Choroid plexus epithelial cell (primary cell): ENCODE data around the gene HTRA1.

Source experiments
- DNase-seq: peaks from one replicate; pipeline ENCODE4 v3.0.0-alpha.2; 2010; ENCODE audit warnings: low read depth
- H3K4me3 ChIP-seq: 2 replicates; pipeline ENCODE4 v1.5.1; 2011; ENCODE audit warnings: low read depth, mild to moderate bottlenecking, control low read depth, low read length, moderate library complexity
- TF ChIP-seq, protein P1 (sequence below): conservative IDR thresholded peaks from 2 replicates; pipeline ENCODE4 v1.5.1; 2011; ENCODE audit warnings: low read depth, mild to moderate bottlenecking, control low read depth, inconsistent platforms, low read length, moderate library complexity

The HTRA1 gene

DNA sequence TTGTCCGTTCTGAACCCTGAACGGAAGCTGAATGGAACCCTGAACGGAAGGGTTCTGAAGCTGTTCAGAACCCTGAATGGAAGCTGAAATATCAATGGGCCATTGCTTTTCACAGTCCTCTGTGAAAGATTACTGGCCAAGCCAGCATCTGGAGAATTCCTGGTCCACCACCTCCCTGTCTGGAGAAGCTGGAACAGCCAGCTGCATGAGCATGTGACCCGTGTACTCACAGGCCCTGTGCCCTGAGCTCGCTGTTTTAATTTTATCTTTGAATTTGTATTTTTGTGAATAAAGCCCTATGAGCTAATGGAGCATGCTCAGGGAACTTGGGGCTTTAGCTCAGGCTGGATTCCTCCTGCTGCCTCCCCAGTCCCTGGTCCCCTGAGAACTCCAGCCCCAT is 37.2 kb downstream of the HTRA1 start:
- H3K4me3 ChIP-seq: no peak overlapping the region
- TF ChIP-seq, protein P1, sequence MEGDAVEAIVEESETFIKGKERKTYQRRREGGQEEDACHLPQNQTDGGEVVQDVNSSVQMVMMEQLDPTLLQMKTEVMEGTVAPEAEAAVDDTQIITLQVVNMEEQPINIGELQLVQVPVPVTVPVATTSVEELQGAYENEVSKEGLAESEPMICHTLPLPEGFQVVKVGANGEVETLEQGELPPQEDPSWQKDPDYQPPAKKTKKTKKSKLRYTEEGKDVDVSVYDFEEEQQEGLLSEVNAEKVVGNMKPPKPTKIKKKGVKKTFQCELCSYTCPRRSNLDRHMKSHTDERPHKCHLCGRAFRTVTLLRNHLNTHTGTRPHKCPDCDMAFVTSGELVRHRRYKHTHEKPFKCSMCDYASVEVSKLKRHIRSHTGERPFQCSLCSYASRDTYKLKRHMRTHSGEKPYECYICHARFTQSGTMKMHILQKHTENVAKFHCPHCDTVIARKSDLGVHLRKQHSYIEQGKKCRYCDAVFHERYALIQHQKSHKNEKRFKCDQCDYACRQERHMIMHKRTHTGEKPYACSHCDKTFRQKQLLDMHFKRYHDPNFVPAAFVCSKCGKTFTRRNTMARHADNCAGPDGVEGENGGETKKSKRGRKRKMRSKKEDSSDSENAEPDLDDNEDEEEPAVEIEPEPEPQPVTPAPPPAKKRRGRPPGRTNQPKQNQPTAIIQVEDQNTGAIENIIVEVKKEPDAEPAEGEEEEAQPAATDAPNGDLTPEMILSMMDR: no peak
- peak; percentile 11 for DNase-seq

DNA sequence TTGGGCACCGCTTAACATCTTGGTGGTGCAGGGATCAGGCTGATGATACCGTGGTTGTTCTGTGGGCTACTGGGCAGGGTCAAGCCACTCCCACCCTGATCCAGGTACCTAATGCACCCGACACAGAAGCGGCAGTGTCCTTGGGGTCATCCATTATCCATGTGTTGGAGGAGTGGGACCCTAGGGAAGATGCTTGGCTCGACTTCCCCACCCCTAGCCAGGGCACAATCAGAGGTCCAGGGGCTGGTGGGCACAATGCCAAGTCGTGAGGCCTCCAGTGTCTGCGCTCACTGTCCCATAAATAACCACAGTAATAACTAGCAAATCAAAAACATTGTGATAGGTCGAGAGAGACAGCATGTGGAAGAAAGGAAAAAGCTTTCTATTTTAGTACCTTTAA is 37.7 kb downstream of the HTRA1 start:
- TF ChIP-seq, protein P1: no peak
- DNase-seq: no peak

GRCh38 chr10:122499491-122499941 is 38.2 kb downstream of the HTRA1 start:
- peak; percentile 74 for DNase-seq
- no peak overlapping the region for H3K4me3 ChIP-seq
- TF ChIP-seq, protein P1: no peak

More for the DNA sequence above, 37.7 kb downstream of the HTRA1 start:
- no peak overlapping the region for H3K4me3 ChIP-seq

DNA sequence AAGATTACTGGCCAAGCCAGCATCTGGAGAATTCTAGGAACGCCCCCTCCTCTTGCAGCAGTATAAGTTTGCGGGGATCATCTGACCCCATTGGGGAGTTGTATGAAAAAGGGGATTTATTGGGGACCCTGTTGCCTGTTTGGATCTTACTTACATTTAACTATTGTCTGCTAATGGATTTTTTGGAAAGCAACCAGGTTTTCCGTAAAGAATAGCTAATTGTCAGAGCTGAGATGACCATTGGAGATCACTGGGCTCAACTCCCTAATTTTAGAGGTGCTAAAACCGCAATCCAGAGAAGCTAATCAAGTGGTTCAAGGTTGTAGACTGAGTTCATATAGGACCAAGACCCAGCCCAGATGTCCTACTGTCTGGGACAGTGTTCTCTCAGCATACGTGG is 38.8 kb downstream of the HTRA1 start:
- no peak overlapping the region for H3K4me3 ChIP-seq
- DNase-seq: no peak
- TF ChIP-seq, protein P1: no peak

DNA sequence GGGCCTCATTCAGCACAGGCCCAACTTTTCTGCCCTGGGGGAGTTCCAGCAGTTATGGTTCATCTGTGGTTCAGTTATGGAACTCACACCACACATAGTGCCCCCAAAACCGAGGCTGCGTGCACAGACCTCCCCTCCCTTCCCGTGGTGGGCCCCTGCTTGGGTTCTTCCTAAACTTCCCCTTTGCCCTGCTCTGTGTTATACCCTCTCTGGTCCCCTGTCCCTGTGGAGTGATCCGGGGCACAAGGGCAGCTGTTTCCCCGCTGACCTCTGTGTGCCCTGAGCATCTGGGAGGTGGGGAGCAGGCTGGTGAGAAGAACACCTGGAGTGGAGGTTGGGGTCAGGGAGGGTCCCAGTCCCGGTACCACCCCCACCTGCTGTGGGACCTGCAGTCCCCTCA is 39.4 kb downstream of the HTRA1 start:
- no peak overlapping the region for H3K4me3 ChIP-seq
- DNase-seq: no peak
- TF ChIP-seq, protein P1: no peak

DNA sequence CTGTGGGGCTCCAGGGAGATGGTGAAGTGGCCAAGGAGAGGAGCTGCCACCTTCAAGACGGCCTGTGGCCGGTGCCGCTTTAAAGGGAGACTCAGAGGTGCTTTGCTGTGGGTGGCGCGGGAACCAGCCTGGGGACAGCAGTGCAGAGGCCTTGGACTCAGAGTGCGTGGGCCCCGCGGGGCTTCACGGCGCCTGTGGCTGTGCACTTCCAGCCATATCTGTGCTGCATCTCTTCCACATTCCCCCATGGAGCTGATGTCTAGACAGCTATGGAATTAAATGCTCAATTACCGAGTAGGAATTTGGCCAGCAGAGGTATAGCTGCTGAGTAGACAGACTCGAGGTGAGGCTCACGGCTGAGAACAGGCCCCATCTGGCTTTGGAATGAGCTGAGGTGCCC is 41.7 kb downstream of the HTRA1 start:
- TF ChIP-seq, protein P1: no peak
- DNase-seq: no peak
- no peak overlapping the region for H3K4me3 ChIP-seq

DNA sequence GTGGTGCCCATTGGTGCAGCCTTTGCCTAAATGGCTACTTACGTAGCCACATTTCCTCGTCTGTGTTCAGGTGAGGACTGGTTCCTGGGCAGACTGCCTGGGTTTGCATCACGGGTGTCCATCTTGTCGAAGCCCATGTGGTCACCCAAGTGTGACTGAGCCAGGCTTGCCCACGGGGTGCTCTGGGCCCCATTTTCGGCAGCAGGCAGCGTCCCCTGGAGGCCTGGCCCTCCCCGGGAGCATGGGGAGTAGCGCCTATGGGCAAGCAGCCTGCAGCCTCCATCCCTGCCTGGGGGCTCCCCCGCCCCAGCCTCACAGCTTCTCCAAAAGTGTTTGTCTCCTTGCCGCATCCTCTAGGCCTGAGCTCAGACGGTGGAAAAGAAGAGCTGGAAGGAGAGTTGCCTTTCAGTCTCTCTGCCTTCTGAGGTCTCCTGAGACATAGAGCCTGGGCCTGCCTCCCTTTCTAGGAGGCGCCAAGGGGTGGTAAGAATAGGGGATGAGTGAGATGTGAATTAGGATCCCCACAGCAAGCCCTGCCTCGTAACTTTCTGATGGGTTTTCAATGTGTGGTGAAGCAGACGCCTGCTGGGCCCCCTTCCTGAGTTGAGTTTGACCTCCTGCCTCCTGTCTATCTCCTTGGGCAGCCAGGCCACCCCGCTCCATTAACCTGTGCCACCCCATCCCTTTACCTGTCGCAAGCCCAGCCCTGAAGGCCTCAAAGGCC is 42.7 kb downstream of the HTRA1 start:
- TF ChIP-seq, protein P1: no peak
- no peak overlapping the region for H3K4me3 ChIP-seq
- DNase-seq: no peak
